ENCODE results near the gene ALG14.

Gene ALG14

DNA sequence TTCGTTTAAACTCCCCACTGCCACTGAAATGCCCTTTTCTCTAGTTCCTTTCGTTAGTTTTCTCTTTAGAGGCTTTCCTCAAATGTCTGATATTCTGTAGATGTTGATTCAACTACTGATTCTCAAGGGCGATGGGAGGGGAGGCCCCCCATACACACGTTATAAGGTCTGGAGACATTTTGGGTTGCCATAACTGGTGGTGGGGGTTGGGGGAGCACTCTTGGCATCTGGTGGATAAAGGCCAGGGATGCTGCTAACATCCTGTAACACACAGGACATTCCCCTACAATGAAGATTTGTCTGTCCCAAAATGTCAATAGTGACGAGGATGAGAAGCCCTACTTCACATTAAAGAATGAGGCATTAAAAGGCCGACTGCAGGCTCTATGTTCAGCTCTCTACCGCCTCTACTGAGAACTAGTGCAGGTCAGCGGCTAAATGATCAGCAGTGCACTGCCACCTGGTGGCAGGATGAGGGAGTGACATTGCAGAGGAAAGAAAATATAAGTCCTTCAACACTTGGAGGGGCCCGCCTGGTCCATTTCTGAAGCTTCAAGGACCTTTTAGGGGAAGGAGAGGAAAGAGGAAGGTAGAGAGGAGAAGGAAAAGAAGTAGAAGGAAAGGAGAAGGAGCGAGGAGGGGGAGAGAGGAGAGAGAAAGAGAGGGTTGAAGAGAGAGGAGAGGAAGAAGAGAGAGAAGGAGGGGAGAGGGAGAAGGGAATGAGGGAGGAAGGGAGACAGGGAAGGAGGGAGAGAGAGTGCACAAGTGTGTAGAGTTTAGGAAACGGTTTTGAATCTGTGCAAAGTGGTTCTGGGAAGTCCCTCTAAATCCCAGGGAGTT lies 29.4 kb downstream of the ALG14 start (continued):
- no peak for TF ChIP-seq ZNF416 (tag by site-specific recombination; IDR thresholded peaks at IDR 0.05)
- peak; percentile 99 for TF ChIP-seq CTCF (tag by site-specific recombination; IDR thresholded peaks at IDR 0.05)
- TF ChIP-seq ZNF837 (tag by site-specific recombination; IDR thresholded peaks at IDR 0.05) = no peak
- TF ChIP-seq ZNF302 (tag by site-specific recombination; IDR thresholded peaks at IDR 0.05; ENCODE audit: low read depth) = no peak
- TF ChIP-seq HOXD13 (CRISPR knock-in tag; IDR thresholded peaks at IDR 0.05; ENCODE audit: borderline replicate concordance) = no peak
- TF ChIP-seq ZNF23 (tag by site-specific recombination; IDR thresholded peaks at IDR 0.05; ENCODE audit: borderline replicate concordance) = no peak
- TF ChIP-seq ZNF658 (tag by site-specific recombination; IDR thresholded peaks at IDR 0.05) = no peak
- TF ChIP-seq ZNF274 (IDR thresholded peaks at IDR 0.05; ENCODE audit: low read length) = no peak
- TF ChIP-seq ZNF274 (tag by site-specific recombination; IDR thresholded peaks at IDR 0.05; ENCODE audit: borderline replicate concordance) = no peak
- TF ChIP-seq, protein P1, sequence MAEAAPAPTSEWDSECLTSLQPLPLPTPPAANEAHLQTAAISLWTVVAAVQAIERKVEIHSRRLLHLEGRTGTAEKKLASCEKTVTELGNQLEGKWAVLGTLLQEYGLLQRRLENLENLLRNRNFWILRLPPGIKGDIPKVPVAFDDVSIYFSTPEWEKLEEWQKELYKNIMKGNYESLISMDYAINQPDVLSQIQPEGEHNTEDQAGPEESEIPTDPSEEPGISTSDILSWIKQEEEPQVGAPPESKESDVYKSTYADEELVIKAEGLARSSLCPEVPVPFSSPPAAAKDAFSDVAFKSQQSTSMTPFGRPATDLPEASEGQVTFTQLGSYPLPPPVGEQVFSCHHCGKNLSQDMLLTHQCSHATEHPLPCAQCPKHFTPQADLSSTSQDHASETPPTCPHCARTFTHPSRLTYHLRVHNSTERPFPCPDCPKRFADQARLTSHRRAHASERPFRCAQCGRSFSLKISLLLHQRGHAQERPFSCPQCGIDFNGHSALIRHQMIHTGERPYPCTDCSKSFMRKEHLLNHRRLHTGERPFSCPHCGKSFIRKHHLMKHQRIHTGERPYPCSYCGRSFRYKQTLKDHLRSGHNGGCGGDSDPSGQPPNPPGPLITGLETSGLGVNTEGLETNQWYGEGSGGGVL (tag by site-specific recombination; IDR thresholded peaks at IDR 0.05) = no peak
- no peak for TF ChIP-seq ZNF19 (tag by site-specific recombination; IDR thresholded peaks at IDR 0.05; ENCODE audit: low read depth)
- TF ChIP-seq ZNF354C (tag by site-specific recombination; IDR thresholded peaks at IDR 0.05; ENCODE audit: borderline replicate concordance, low read depth) = no peak
- TF ChIP-seq, protein P2, sequence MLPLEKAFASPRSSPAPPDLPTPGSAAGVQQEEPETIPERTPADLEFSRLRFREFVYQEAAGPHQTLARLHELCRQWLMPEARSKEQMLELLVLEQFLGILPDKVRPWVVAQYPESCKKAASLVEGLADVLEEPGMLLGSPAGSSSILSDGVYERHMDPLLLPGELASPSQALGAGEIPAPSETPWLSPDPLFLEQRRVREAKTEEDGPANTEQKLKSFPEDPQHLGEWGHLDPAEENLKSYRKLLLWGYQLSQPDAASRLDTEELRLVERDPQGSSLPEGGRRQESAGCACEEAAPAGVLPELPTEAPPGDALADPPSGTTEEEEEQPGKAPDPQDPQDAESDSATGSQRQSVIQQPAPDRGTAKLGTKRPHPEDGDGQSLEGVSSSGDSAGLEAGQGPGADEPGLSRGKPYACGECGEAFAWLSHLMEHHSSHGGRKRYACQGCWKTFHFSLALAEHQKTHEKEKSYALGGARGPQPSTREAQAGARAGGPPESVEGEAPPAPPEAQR (tag by site-specific recombination; IDR thresholded peaks at IDR 0.05) = no peak
- peak; percentile 95 for TF ChIP-seq ZFP69B (tag by site-specific recombination; IDR thresholded peaks at IDR 0.05)
- peak; percentile 89 for TF ChIP-seq ZSCAN30 (tag by site-specific recombination; IDR thresholded peaks at IDR 0.05)
- TF ChIP-seq ZNF791 (tag by site-specific recombination; IDR thresholded peaks at IDR 0.05) = no peak
- TF ChIP-seq ZNF664 (tag by site-specific recombination; IDR thresholded peaks at IDR 0.05) = no peak
- TF ChIP-seq ZNF175 (tag by site-specific recombination; IDR thresholded peaks at IDR 0.05) = no peak
- TF ChIP-seq ZNF16 (tag by site-specific recombination; IDR thresholded peaks at IDR 0.05; ENCODE audit: low read depth) = no peak
- no peak for TF ChIP-seq ZNF549 (tag by site-specific recombination; IDR thresholded peaks at IDR 0.05)
- TF ChIP-seq, protein P3, sequence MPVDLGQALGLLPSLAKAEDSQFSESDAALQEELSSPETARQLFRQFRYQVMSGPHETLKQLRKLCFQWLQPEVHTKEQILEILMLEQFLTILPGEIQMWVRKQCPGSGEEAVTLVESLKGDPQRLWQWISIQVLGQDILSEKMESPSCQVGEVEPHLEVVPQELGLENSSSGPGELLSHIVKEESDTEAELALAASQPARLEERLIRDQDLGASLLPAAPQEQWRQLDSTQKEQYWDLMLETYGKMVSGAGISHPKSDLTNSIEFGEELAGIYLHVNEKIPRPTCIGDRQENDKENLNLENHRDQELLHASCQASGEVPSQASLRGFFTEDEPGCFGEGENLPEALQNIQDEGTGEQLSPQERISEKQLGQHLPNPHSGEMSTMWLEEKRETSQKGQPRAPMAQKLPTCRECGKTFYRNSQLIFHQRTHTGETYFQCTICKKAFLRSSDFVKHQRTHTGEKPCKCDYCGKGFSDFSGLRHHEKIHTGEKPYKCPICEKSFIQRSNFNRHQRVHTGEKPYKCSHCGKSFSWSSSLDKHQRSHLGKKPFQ (tag by site-specific recombination; IDR thresholded peaks at IDR 0.05) = no peak
- no peak for TF ChIP-seq BCL11B (tag by site-specific recombination; IDR thresholded peaks at IDR 0.05; ENCODE audit: low read depth)
- no peak for TF ChIP-seq ZNF830 (tag by site-specific recombination; IDR thresholded peaks at IDR 0.05; ENCODE audit: low read depth)
- TF ChIP-seq ZNF266 (tag by site-specific recombination; IDR thresholded peaks at IDR 0.05; ENCODE audit: low read depth) = no peak
- no peak for TF ChIP-seq ZNF280D (tag by site-specific recombination; IDR thresholded peaks at IDR 0.05)
- TF ChIP-seq ZNF670 (tag by site-specific recombination; IDR thresholded peaks at IDR 0.05; ENCODE audit: low read depth) = no peak
- TF ChIP-seq MYNN (tag by site-specific recombination; IDR thresholded peaks at IDR 0.05; ENCODE audit: borderline replicate concordance) = no peak
- TF ChIP-seq FEZF1 (tag by site-specific recombination; IDR thresholded peaks at IDR 0.05) = peak; percentile 40
- no peak for TF ChIP-seq ZNF423 (tag by site-specific recombination; IDR thresholded peaks at IDR 0.05)
- no peak for TF ChIP-seq GFI1B (tag by site-specific recombination; IDR thresholded peaks at IDR 0.05)
- TF ChIP-seq ZNF544 (tag by site-specific recombination; IDR thresholded peaks at IDR 0.05) = no peak

Data from HEK293 (cell line).